Nucleus accumbens (tissue), 56 donors: ENCODE results near the gene CEBPE.

ENCODE experiments used
- DNase-seq, 56 donors: peaks; one replicate each; lab custom pipeline; 2025; lab: John Stamatoyannopoulos, UW

The CEBPE gene

GRCh38 chr14:23085458-23085857 lies 33.6 kb downstream of the CEBPE start:
- no peak for DNase-seq

- DNase-seq, result no peak
These were observed 38.6 kb downstream of the CEBPE start for GRCh38 chr14:23080474-23080873.

GRCh38 chr14:23079716-23080115 lies 39.3 kb downstream of the CEBPE start:
- no peak for DNase-seq

DNA sequence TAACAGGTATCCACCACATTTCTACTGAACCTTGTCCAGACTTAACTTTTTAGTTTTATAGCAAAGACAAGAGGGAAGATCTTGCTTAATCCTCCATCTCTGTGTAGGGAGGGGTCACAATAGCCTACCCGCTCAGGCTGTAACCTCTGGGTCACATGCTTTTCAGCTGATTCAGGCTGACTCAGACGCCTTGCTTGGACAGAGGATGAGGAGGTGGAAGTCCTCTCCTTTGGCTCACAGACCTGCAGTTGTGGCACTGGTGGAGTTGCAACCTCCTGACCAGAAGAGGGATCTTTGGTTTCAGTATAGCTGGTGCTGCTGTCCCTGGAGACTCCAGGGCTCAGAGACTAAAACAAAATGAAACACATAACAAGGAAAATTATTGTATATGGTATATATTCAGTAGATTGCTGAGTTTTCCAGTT lies 40.4 kb downstream of the CEBPE start:
- no peak for DNase-seq

DNA sequence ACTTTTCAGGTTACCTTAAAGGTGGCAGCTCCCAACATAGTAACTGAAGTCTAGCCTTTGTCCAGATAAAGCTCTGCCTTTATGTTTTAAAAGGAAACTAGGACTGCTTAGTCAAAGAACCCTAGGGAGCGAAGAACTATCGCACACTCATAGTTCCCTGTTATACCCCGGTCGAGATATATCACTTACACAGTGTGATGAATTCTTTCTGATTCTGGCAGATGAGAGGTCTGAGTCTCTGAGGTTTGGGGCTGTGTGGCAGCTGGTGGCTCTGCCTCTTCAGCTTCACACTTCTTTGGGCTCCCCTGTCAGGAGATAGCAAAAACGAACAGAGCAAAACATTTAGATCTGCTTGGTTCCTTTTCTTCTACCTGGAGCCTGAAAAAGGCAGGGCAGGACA lies 41.1 kb downstream of the CEBPE start:
- no peak for DNase-seq

DNA sequence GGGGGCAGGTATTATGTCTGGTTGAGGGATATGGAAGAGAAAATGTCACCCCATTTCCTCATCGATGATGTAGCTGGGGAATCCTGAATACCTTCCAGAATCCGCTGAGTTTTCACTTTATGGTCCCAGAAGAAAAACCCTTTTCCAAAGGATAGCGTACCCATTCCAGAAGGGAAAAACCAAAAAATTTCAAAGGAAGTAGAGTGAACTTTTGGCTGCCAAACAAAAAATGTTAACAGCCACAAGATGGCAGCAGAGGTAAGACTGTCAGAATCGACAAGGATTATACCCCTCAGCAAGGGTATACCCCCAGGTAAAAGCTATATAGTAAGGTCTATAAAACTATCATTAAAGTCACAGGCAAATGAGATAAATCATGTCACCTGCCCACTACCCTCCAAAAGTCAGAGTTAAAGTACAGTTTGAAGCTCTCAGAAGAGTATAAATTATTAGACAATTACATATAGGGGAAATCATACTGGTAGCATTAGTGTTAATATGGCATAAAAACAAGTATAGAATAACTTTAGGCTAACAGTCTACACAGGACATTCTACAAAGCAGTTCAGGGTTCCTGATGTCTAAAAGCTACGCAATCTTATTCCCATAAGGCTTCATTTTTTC lies 42.2 kb downstream of the CEBPE start:
- DNase-seq, result no peak

GRCh38 chr14:23074906-23075305 lies 44.1 kb downstream of the CEBPE start:
- DNase-seq, result no peak

GRCh38 chr14:23071921-23072539 lies 47.0 kb downstream of the CEBPE start:
- DNase-seq, result no peak

GRCh38 chr14:23071244-23071920 lies 47.7 kb downstream of the CEBPE start:
- no peak for DNase-seq

GRCh38 chr14:23070262-23071129 lies 48.6 kb downstream of the CEBPE start:
- DNase-seq, result no peak

DNA sequence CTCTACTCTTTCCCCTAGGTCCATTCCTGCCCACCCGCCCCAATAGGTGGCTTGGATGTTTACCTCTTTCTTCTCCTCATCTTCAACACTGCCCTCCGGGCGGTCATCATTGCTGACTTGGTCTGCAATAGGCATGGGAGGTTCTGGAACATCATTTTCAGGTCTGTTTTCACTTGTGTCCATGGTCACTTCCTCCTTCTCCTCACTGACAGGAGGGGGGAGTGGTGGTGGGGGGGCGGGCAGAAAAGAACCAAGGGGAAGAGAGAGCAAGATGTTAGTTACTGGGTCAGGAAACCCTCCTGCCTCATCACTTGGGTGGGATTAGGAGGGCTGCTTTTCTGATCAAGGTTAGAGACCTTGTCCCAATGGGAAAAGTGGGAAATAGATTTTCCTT lies 49.6 kb downstream of the CEBPE start:
- no peak for DNase-seq

- DNase-seq, result no peak
These were observed 50.2 kb downstream of the CEBPE start for GRCh38 chr14:23068789-23069412.

- DNase-seq, result no peak
These were observed 50.9 kb downstream of the CEBPE start for GRCh38 chr14:23067847-23068788.
